AG04449 (cell line): ENCODE results near the gene IFNA8.

Experiments
- CTCF ChIA-PET: fragments of 350-600 bp; formaldehyde crosslinking; extraction: SDS; loops from one replicate; lab custom pipeline; 2021; ENCODE audit warnings: antibody characterized with exemption; lab: Yijun Ruan, JAX
- POLR2A ChIA-PET: fragments of 400-600, 350-600 bp; formaldehyde crosslinking; extraction: SDS; loops from one replicate; lab custom pipeline; 2020; ENCODE audit warnings: antibody characterized with exemption, inconsistent platforms; lab: Yijun Ruan, JAX
- DNase-seq: peaks from one replicate; pipeline ENCODE4 v3.0.0-alpha.2; 2010; ENCODE audit warnings: low read depth, low spot score
- H3K4me3 ChIP-seq: 2 replicates; pipeline ENCODE4 v1.5.1; 2011; ENCODE audit warnings: low read depth, mild to moderate bottlenecking, control low read depth, low read length
- TF ChIP-seq, protein P1 (sequence below): IDR thresholded peaks from one replicate; pipeline ENCODE4 v1.5.1; 2011; ENCODE audit warnings: mild to moderate bottlenecking, moderate library complexity, low read length, control low read depth, inconsistent platforms; ENCODE audit not compliant: insufficient read depth; ENCODE audit errors: missing control alignments

Gene IFNA8

DNA sequence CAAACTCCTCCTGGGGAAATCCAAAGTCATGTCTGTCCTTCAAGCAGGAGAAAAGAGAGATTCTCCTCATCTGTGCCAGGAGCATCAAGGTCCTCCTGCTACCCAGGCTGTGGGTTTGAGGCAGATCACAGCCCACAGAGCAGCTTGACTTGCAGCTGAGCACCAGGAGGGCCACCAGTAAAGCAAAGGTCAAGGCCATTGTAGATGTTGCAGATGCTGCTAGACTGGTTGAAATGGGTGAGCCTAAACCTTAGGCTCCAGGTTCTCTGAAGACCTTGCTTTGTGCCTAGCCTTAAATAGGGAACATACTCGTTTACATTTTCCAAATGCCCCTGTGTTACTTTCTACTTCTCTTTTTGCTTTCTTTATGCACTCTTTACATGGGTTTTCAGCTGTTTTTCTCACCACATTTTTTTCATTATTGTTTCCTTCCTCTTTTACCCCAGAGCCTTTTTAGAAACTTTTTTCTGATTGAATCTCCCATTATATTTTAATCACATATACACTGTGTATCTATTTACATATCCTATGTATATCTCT lies 23.7 kb upstream of the IFNA8 start, which contains the start of gene IFNA2:
TSS of gene IFNA2 (minus strand) at position 268 of the 540 bp plus-strand sequence. CDS start at position 199, 69 bp downstream.
- DNase-seq = no peak
- POLR2A ChIA-PET = no interaction called here
- CTCF ChIA-PET = interaction anchor here (1.3 kb wide), 1 partner anchor 11 kb away, joined by 5 read pairs; no protein-coding TSS in a partner anchor
- H3K4me3 ChIP-seq = no peak within 1 kb of the TSS
- TF ChIP-seq, protein P1, sequence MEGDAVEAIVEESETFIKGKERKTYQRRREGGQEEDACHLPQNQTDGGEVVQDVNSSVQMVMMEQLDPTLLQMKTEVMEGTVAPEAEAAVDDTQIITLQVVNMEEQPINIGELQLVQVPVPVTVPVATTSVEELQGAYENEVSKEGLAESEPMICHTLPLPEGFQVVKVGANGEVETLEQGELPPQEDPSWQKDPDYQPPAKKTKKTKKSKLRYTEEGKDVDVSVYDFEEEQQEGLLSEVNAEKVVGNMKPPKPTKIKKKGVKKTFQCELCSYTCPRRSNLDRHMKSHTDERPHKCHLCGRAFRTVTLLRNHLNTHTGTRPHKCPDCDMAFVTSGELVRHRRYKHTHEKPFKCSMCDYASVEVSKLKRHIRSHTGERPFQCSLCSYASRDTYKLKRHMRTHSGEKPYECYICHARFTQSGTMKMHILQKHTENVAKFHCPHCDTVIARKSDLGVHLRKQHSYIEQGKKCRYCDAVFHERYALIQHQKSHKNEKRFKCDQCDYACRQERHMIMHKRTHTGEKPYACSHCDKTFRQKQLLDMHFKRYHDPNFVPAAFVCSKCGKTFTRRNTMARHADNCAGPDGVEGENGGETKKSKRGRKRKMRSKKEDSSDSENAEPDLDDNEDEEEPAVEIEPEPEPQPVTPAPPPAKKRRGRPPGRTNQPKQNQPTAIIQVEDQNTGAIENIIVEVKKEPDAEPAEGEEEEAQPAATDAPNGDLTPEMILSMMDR = no peak

DNA sequence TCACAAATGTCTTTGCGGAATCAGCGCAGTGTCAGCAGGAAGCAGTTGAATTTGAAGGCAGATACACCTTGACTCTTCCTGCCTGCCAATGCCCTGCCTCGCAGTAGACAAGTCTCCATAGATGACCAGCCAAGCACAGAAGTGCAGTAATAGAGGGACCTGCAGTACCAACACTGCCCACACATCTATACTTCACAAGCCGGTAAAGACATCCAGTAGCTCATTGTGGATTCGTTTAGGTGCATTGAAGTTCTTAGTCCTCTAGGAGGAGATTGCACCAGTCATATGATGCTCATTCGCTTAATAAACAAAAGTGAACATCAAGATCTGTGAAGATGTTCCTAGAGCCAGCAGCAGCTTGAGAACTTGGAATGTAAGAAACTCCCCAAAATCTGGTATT lies 16.6 kb upstream of the IFNA8 start:
- DNase-seq = no peak
- no peak overlapping the region for H3K4me3 ChIP-seq
- CTCF ChIA-PET = interaction anchor here (1.0 kb wide), 1 partner anchor 55 kb away, joined by 3 read pairs; no protein-coding TSS in a partner anchor
- POLR2A ChIA-PET = no interaction called here
- TF ChIP-seq, protein P1 = peak; percentile 18

DNA sequence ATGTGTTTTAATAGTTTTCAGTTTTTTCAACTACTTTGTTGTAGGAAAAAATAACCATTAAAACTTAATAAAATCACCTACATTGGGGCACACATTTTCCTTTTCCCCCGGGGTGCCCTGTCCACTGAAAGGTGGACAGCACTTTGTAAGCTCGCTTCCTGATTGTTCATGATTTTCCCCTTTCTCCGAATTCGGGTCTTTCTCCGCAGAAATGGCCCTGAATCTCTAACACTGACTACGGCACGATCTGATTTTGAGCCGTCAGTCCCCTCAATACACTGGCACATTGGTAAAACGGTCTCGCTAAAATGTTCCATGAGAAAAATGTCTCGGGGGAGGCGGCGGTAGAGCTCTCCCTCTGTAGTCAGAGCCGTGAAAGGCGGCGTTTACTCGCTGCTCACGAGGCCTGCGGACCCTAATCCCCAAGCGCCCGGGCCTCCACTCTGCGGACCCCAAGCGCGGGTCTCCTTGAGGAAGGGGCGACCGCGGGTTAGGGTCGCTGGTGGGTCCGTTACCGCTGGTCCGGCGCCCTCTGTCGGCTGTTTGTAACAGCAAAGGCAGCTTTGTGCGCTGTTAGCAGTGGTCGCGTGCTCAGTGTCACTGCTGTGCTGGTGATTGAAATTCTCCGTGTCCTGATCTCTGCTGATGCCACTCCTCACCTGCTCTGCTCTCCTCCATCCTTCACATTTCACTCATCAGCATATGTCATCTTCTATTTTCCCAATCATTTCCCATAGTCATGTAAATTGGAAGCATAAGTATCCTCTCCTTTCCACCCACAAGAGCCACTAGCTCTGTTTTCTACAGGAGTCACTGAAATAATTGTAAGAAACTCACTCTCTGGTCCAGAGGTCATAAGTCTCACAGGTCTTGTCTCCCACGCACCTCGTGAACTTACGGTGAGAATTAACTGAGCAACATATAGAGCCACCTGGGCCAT lies 12.9 kb upstream of the IFNA8 start:
- peak overlapping the region; percentile 58 for H3K4me3 ChIP-seq
- TF ChIP-seq, protein P1 = peak; percentile 75
- no peak for DNase-seq
- CTCF ChIA-PET = interaction anchor here (0.6 to 2.0 kb wide), 38 partner anchors 9 to 1470 kb away, joined by 3 to 17 read pairs (median 4); no protein-coding TSS in a partner anchor
- POLR2A ChIA-PET = interaction anchor here (1.0 to 1.4 kb wide), 2 partner anchors 61 to 62 kb away, joined by 3 to 4 read pairs; partner anchors contain the start of gene KLHL9

DNA sequence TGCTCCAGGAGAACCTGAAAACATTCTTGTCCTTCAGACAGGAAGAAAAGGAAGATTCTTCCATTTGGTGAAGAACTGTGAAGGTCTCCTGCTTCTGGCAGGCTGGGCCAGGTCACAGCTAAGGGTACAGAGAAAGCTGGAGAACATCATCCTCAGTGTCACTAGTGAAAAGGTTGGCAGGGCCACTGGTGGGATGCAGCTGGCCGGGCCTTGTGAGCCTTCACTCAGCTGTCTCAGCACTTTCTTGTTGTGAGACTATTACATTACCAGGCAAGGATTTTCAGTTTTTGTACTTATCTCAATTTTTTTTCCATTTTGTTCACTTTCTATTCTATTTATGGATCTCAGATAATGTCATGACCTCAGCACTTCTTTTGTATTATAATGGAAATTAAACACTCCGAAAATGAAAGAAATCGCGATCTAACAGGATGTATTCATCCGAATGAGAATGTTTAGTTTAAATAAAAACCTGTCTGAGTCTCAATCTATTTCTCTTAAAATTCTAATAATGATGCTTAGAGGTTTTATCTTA lies 9.9 kb upstream of the IFNA8 start:
- H3K4me3 ChIP-seq = no peak overlapping the region
- ChIA-PET POLR2A (no interaction called here), CTCF (interaction anchor here (0.7 to 1.5 kb wide), 3 partner anchors 9 to 29 kb away, joined by 3 to 4 read pairs (median 3); partner anchors contain the start of gene IFNA8)
- DNase-seq = no peak
- TF ChIP-seq, protein P1 = no peak

DNA sequence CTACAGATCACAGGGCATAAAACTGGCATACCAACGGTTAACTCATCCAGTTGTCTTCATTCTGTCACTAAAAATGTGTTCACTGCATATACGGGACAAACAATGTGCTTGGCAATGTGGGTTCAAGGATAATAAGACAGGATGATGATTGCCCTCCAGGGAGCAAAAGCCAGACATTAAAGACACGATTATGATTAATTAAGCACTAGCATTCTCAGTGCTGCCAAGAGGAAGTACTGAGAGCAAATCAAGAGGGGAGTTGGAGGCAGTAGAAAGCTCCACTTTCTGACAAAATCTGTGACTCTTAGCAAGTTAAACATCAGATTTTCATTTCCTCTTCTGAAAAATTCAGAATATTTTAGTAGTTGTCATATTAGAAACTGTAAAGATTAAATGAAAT lies 9.0 kb upstream of the IFNA8 start:
- ChIA-PET CTCF (no interaction called here), POLR2A (no interaction called here)
- no peak for DNase-seq
- TF ChIP-seq, protein P1 = no peak
- no peak overlapping the region for H3K4me3 ChIP-seq
